KOPT-K1 (cell line): ENCODE data around the gene SMIM45.

ENCODE experiments used
- H3K27ac ChIP-seq: fragments of 200-600 bp; sonication (generic); 2 replicates; pipeline ENCODE4 v1.5.1; 2016; ENCODE audit warnings: antibody characterized with exemption, mild to moderate bottlenecking, low read depth, low read length; ENCODE audit not compliant: poor library complexity, severe bottlenecking
- H3K36me3 ChIP-seq: fragments of 200-600 bp; sonication (generic); 2 replicates; pipeline ENCODE4 v1.5.1; 2017; ENCODE audit warnings: antibody characterized with exemption, mild to moderate bottlenecking, low read length, moderate library complexity; ENCODE audit not compliant: insufficient read depth
- H3K9me3 ChIP-seq: fragments of 200-600 bp; sonication (generic); 2 replicates; pipeline ENCODE4 v1.5.1; 2017; ENCODE audit warnings: antibody characterized with exemption, low read length, mild to moderate bottlenecking; ENCODE audit not compliant: insufficient read depth, poor library complexity, severe bottlenecking

SMIM45 gene

GRCh38 chr22:41951898-41952474 lies at the start of gene SMIM45:
SMIM45 (plus strand) TSS chr22:41952150.
- no peaks in the 10 kb centered on the region for H3K36me3 ChIP-seq
- no peaks in the 10 kb centered on the region for H3K9me3 ChIP-seq
- H3K27ac ChIP-seq: no peak within 1 kb of the TSS

- Histone ChIP-seq H3K36me3 (peaks cover 99% of the 10 kb centered on the region), H3K9me3 (no peaks in the 10 kb centered on the region), H3K27ac (no peak overlapping the region)
Measured at GRCh38 chr22:41902932-41903421, 49.0 kb upstream of the SMIM45 start.

- H3K36me3 ChIP-seq: peaks cover 82% of the 10 kb centered on the region
- H3K27ac ChIP-seq: no peak overlapping the region
- H3K9me3 ChIP-seq: no peaks in the 10 kb centered on the region
Measured at GRCh38 chr22:41904450-41905410, 47.2 kb upstream of the SMIM45 start.

GRCh38 chr22:41905411-41906202 lies 46.3 kb upstream of the SMIM45 start:
- peaks cover 73% of the 10 kb centered on the region for H3K36me3 ChIP-seq
- H3K27ac ChIP-seq: no peak overlapping the region
- no peaks in the 10 kb centered on the region for H3K9me3 ChIP-seq

GRCh38 chr22:41906822-41907221 lies 45.1 kb upstream of the SMIM45 start:
- H3K27ac ChIP-seq: no peak overlapping the region

GRCh38 chr22:41907436-41908401 lies 44.2 kb upstream of the SMIM45 start:
- peaks cover 53% of the 10 kb centered on the region for H3K36me3 ChIP-seq
- H3K27ac ChIP-seq: no peak overlapping the region
- no peaks in the 10 kb centered on the region for H3K9me3 ChIP-seq

More at GRCh38 chr22:41906822-41907221, 45.1 kb upstream of the SMIM45 start:
- peaks cover 62% of the 10 kb centered on the region for H3K36me3 ChIP-seq
- no peaks in the 10 kb centered on the region for H3K9me3 ChIP-seq

- H3K27ac ChIP-seq: no peak overlapping the region
- peaks cover 44% of the 10 kb centered on the region for H3K36me3 ChIP-seq
- H3K9me3 ChIP-seq: no peaks in the 10 kb centered on the region
Measured at GRCh38 chr22:41908411-41909309, 43.3 kb upstream of the SMIM45 start.

GRCh38 chr22:41909310-41910049 lies 42.5 kb upstream of the SMIM45 start:
- peaks cover 36% of the 10 kb centered on the region for H3K36me3 ChIP-seq
- no peak overlapping the region for H3K27ac ChIP-seq
- no peaks in the 10 kb centered on the region for H3K9me3 ChIP-seq

GRCh38 chr22:41910050-41911000 lies 41.6 kb upstream of the SMIM45 start:
- Histone ChIP-seq H3K9me3 (no peaks in the 10 kb centered on the region), H3K36me3 (peaks cover 27% of the 10 kb centered on the region), H3K27ac (no peak overlapping the region)

GRCh38 chr22:41911001-41911611 lies 40.8 kb upstream of the SMIM45 start:
- H3K36me3 ChIP-seq: peaks cover 19% of the 10 kb centered on the region
- H3K27ac ChIP-seq: no peak overlapping the region
- H3K9me3 ChIP-seq: no peaks in the 10 kb centered on the region

- Histone ChIP-seq H3K36me3 (peaks cover 5% of the 10 kb centered on the region; the same call in 1 of the 2 replicates), H3K27ac (no peak overlapping the region), H3K9me3 (no peaks in the 10 kb centered on the region)
Measured at GRCh38 chr22:41912338-41913039, 39.5 kb upstream of the SMIM45 start.
